Measurements from ENCODE around the gene C2orf74.

C2orf74 gene

GRCh38 chr2:61157371-61158003 is 4.5 kb upstream of the C2orf74 start:
- no peak for TF ChIP-seq RAD21 (IDR thresholded peaks at IDR 0.05; ENCODE audit: low read depth)
- TF ChIP-seq ZBTB7A (IDR thresholded peaks at IDR 0.05; ENCODE audit: low read depth), result no peak
- no peak for TF ChIP-seq CEBPB (IDR thresholded peaks at IDR 0.05)
- TF ChIP-seq, protein P1, sequence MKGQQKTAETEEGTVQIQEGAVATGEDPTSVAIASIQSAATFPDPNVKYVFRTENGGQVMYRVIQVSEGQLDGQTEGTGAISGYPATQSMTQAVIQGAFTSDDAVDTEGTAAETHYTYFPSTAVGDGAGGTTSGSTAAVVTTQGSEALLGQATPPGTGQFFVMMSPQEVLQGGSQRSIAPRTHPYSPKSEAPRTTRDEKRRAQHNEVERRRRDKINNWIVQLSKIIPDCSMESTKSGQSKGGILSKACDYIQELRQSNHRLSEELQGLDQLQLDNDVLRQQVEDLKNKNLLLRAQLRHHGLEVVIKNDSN (IDR thresholded peaks at IDR 0.05), result no peak
- TF ChIP-seq YY1 (IDR thresholded peaks at IDR 0.05; ENCODE audit: low read depth), result no peak
- no peak for TF ChIP-seq MAX (IDR thresholded peaks at IDR 0.05)
- no peak for TF ChIP-seq TEAD4 (IDR thresholded peaks at IDR 0.05)
- TF ChIP-seq FOXM1 (IDR thresholded peaks at IDR 0.05; ENCODE audit: borderline replicate concordance, low read depth), result no peak
- TF ChIP-seq EP300 (IDR thresholded peaks at IDR 0.05; ENCODE audit: borderline replicate concordance), result no peak
- TF ChIP-seq TAF1 (IDR thresholded peaks at IDR 0.05; ENCODE audit: low read depth), result no peak
- no peak for TF ChIP-seq CREB1 (IDR thresholded peaks at IDR 0.05; ENCODE audit: low read depth)
- TF ChIP-seq TCF12 (IDR thresholded peaks at IDR 0.05; ENCODE audit: low read depth), result no peak
- no peak for TF ChIP-seq EGR1 (IDR thresholded peaks at IDR 0.05)
- no peak for TF ChIP-seq NFIC (IDR thresholded peaks at IDR 0.05)
- TF ChIP-seq, protein P2, sequence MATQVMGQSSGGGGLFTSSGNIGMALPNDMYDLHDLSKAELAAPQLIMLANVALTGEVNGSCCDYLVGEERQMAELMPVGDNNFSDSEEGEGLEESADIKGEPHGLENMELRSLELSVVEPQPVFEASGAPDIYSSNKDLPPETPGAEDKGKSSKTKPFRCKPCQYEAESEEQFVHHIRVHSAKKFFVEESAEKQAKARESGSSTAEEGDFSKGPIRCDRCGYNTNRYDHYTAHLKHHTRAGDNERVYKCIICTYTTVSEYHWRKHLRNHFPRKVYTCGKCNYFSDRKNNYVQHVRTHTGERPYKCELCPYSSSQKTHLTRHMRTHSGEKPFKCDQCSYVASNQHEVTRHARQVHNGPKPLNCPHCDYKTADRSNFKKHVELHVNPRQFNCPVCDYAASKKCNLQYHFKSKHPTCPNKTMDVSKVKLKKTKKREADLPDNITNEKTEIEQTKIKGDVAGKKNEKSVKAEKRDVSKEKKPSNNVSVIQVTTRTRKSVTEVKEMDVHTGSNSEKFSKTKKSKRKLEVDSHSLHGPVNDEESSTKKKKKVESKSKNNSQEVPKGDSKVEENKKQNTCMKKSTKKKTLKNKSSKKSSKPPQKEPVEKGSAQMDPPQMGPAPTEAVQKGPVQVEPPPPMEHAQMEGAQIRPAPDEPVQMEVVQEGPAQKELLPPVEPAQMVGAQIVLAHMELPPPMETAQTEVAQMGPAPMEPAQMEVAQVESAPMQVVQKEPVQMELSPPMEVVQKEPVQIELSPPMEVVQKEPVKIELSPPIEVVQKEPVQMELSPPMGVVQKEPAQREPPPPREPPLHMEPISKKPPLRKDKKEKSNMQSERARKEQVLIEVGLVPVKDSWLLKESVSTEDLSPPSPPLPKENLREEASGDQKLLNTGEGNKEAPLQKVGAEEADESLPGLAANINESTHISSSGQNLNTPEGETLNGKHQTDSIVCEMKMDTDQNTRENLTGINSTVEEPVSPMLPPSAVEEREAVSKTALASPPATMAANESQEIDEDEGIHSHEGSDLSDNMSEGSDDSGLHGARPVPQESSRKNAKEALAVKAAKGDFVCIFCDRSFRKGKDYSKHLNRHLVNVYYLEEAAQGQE (IDR thresholded peaks at IDR 0.05; ENCODE audit: low read depth), result no peak

GRCh38 chr2:61158356-61158955 is 3.5 kb upstream of the C2orf74 start:
- TF ChIP-seq YY1 (IDR thresholded peaks at IDR 0.05; ENCODE audit: low read depth) (no peak), CEBPB (IDR thresholded peaks at IDR 0.05) (no peak), TEAD4 (IDR thresholded peaks at IDR 0.05) (no peak), EGR1 (IDR thresholded peaks at IDR 0.05) (no peak), FOXM1 (IDR thresholded peaks at IDR 0.05; ENCODE audit: borderline replicate concordance, low read depth) (no peak), CREB1 (IDR thresholded peaks at IDR 0.05; ENCODE audit: low read depth) (no peak), TAF1 (IDR thresholded peaks at IDR 0.05; ENCODE audit: low read depth) (no peak), EP300 (IDR thresholded peaks at IDR 0.05; ENCODE audit: borderline replicate concordance) (no peak), RAD21 (IDR thresholded peaks at IDR 0.05; ENCODE audit: low read depth) (no peak), MAX (IDR thresholded peaks at IDR 0.05) (no peak), TCF12 (IDR thresholded peaks at IDR 0.05; ENCODE audit: low read depth) (no peak), ZBTB7A (IDR thresholded peaks at IDR 0.05; ENCODE audit: low read depth) (no peak)
- TF ChIP-seq, protein P1 (IDR thresholded peaks at IDR 0.05), result no peak
- TF ChIP-seq, protein P2 (IDR thresholded peaks at IDR 0.05; ENCODE audit: low read depth), result no peak

- no peak for TF ChIP-seq YY1 (IDR thresholded peaks at IDR 0.05; ENCODE audit: low read depth)
These were observed 733 bp downstream of the C2orf74 start for GRCh38 chr2:61162721-61163120.

DNA sequence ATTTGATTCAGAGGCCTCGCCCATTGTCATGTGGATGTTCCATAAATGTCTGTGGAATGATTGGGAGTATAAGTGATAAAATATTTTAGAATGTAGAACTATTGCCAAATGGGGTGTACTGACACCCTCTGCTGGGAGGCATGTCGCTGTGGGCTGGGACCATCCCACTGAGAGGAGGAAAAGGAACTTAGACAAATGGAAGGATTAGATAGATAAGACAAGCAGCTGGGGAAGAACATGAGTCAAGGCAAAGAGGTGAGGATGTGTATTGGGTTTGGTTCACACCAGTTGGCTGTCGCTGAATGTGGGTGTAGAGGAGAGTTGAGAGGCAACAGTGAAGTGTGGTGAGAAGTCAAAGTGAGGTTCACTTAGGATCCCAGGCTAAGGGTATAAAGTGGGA is 4.0 kb downstream of the C2orf74 start:
- TF ChIP-seq RAD21 (IDR thresholded peaks at IDR 0.05; ENCODE audit: low read depth) (no peak), TCF12 (IDR thresholded peaks at IDR 0.05; ENCODE audit: low read depth) (no peak), CREB1 (IDR thresholded peaks at IDR 0.05; ENCODE audit: low read depth) (no peak), EGR1 (IDR thresholded peaks at IDR 0.05) (no peak), CEBPB (IDR thresholded peaks at IDR 0.05) (no peak), FOXM1 (IDR thresholded peaks at IDR 0.05; ENCODE audit: borderline replicate concordance, low read depth) (no peak), ZBTB7A (IDR thresholded peaks at IDR 0.05; ENCODE audit: low read depth) (no peak), EP300 (IDR thresholded peaks at IDR 0.05; ENCODE audit: borderline replicate concordance) (no peak), TAF1 (IDR thresholded peaks at IDR 0.05; ENCODE audit: low read depth) (no peak), TEAD4 (IDR thresholded peaks at IDR 0.05) (no peak), NFIC (IDR thresholded peaks at IDR 0.05) (no peak), MAX (IDR thresholded peaks at IDR 0.05) (no peak), YY1 (IDR thresholded peaks at IDR 0.05; ENCODE audit: low read depth) (no peak)
- TF ChIP-seq, protein P1 (IDR thresholded peaks at IDR 0.05), result no peak
- TF ChIP-seq, protein P2 (IDR thresholded peaks at IDR 0.05; ENCODE audit: low read depth), result no peak

Measured in Ishikawa (cell line).